Measurements from ENCODE around the gene CHST8. TPM values are rescaled to one million over a fixed set of nuclear protein-coding genes. Genes with fewer than 3 reads are reported as not detected.

CHST8 gene
- total and polyA plus RNA-seq, 4 donors, result 0.05 to 0.07 TPM; not detected in 2

DNA sequence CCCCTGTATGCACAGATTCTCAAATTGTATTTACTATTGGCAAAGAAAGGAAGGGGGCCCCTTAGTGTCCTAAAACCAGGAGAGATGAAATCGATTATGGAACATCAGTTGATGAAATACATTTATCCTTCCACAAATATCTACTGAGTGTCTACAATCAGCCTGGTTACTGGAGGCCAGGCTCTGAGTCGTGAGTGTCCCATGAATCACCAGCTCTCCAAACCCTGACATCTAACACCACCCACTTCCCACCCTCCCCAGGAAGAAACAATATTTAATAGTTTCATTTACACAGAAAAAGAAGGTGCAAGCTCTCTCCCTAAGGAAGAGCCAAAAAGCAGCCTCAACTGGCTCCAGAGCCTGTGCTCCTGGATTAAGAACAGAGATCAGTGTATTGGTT, 200.1 kb downstream of the CHST8 start:
- H3K9ac ChIP-seq (ENCODE audit: low read depth in 1 of 2, low read length in 2 of 2), result no peak overlapping the region
- H3K36me3 ChIP-seq (ENCODE audit: control insufficient read depth in 4 of 4, insufficient read depth in 3 of 4, low read depth in 1 of 4, low read length in 3 of 4), result no peaks in the 10 kb centered on the region
- H3K9me3 ChIP-seq (ENCODE audit: control insufficient read depth in 4 of 4, low read length in 3 of 4), result no peaks in the 10 kb centered on the region
- peaks cover 3 to 9% (median 6%) of the 10 kb centered on the region in 4 donors for H3K4me1 ChIP-seq (ENCODE audit: control insufficient read depth in 4 of 4, insufficient read depth in 4 of 4, low read length in 3 of 4)
- WGBS, result 68% methylated on average over 2 of the region's 2 CpGs
- TF ChIP-seq RAD21 (IDR thresholded peaks at IDR 0.05) (no peak), NR2F2 (IDR thresholded peaks at IDR 0.05) (no peak), FOXA1 (IDR thresholded peaks at IDR 0.05) (no peak), HNF4G (IDR thresholded peaks at IDR 0.05) (no peak), YY1 (IDR thresholded peaks at IDR 0.05) (no peak), JUND (IDR thresholded peaks at IDR 0.05) (no peak), SP1 (IDR thresholded peaks at IDR 0.05) (no peak)
- TF ChIP-seq, protein P1, sequence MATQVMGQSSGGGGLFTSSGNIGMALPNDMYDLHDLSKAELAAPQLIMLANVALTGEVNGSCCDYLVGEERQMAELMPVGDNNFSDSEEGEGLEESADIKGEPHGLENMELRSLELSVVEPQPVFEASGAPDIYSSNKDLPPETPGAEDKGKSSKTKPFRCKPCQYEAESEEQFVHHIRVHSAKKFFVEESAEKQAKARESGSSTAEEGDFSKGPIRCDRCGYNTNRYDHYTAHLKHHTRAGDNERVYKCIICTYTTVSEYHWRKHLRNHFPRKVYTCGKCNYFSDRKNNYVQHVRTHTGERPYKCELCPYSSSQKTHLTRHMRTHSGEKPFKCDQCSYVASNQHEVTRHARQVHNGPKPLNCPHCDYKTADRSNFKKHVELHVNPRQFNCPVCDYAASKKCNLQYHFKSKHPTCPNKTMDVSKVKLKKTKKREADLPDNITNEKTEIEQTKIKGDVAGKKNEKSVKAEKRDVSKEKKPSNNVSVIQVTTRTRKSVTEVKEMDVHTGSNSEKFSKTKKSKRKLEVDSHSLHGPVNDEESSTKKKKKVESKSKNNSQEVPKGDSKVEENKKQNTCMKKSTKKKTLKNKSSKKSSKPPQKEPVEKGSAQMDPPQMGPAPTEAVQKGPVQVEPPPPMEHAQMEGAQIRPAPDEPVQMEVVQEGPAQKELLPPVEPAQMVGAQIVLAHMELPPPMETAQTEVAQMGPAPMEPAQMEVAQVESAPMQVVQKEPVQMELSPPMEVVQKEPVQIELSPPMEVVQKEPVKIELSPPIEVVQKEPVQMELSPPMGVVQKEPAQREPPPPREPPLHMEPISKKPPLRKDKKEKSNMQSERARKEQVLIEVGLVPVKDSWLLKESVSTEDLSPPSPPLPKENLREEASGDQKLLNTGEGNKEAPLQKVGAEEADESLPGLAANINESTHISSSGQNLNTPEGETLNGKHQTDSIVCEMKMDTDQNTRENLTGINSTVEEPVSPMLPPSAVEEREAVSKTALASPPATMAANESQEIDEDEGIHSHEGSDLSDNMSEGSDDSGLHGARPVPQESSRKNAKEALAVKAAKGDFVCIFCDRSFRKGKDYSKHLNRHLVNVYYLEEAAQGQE (IDR thresholded peaks at IDR 0.05), result no peak
- TF ChIP-seq, protein P2, sequence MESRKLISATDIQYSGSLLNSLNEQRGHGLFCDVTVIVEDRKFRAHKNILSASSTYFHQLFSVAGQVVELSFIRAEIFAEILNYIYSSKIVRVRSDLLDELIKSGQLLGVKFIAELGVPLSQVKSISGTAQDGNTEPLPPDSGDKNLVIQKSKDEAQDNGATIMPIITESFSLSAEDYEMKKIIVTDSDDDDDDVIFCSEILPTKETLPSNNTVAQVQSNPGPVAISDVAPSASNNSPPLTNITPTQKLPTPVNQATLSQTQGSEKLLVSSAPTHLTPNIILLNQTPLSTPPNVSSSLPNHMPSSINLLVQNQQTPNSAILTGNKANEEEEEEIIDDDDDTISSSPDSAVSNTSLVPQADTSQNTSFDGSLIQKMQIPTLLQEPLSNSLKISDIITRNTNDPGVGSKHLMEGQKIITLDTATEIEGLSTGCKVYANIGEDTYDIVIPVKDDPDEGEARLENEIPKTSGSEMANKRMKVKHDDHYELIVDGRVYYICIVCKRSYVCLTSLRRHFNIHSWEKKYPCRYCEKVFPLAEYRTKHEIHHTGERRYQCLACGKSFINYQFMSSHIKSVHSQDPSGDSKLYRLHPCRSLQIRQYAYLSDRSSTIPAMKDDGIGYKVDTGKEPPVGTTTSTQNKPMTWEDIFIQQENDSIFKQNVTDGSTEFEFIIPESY (IDR thresholded peaks at IDR 0.05), result no peak
- TF ChIP-seq, protein P3, sequence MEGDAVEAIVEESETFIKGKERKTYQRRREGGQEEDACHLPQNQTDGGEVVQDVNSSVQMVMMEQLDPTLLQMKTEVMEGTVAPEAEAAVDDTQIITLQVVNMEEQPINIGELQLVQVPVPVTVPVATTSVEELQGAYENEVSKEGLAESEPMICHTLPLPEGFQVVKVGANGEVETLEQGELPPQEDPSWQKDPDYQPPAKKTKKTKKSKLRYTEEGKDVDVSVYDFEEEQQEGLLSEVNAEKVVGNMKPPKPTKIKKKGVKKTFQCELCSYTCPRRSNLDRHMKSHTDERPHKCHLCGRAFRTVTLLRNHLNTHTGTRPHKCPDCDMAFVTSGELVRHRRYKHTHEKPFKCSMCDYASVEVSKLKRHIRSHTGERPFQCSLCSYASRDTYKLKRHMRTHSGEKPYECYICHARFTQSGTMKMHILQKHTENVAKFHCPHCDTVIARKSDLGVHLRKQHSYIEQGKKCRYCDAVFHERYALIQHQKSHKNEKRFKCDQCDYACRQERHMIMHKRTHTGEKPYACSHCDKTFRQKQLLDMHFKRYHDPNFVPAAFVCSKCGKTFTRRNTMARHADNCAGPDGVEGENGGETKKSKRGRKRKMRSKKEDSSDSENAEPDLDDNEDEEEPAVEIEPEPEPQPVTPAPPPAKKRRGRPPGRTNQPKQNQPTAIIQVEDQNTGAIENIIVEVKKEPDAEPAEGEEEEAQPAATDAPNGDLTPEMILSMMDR (IDR thresholded peaks at IDR 0.05; ENCODE audit: low read depth, low read length, missing input control), result no peak
- no peak overlapping the region for H3K4me3 ChIP-seq (ENCODE audit: low read depth in 1 of 3, low read length in 3 of 3)
- no peaks in the 10 kb centered on the region for H3K27me3 ChIP-seq (ENCODE audit: control insufficient read depth in 4 of 4, insufficient read depth in 4 of 4, low read length in 3 of 4)
- no peak overlapping the region for H3K27ac ChIP-seq (ENCODE audit: low read depth in 1 of 2, low read length in 2 of 2)
- DNase-seq (ENCODE audit: low spot score), result no peak

Other genes with a start within 250 kb of the CHST8 start
- gene CEBPG, start 248.2 kb upstream of the CHST8 start, total RNA-seq, result 10 to 100 TPM; 18.0 to 36.1 TPM
- 10 to 100 TPM; 16.9 to 30.3 TPM for gene CEBPG, start 248.2 kb upstream of the CHST8 start, polyA plus RNA-seq
- gene PEPD, start 100.2 kb upstream of the CHST8 start, total RNA-seq, result 100 to 1,000 TPM in 1 of 2 donors, 10 to 100 TPM in 1; 37.3 to 102 TPM
- 100 to 1,000 TPM; 132 to 211 TPM for gene PEPD, start 100.2 kb upstream of the CHST8 start, polyA plus RNA-seq
- 10 to 100 TPM; 10.9 to 13.8 TPM for gene KCTD15, start 174.9 kb downstream of the CHST8 start, total RNA-seq
- gene KCTD15, start 174.9 kb downstream of the CHST8 start, polyA plus RNA-seq, result 1 to 10 TPM in 1 of 2 donors, under 1 TPM in 1; 0.89 to 5.3 TPM